Astrocyte (in vitro differentiated cells and primary cell): ENCODE results near the gene GPLD1. TPM values are rescaled to one million over a fixed set of nuclear protein-coding genes. Genes with fewer than 3 reads are reported as not detected.

Source experiments
- DNase-seq: peaks from one replicate; pipeline ENCODE4 v3.0.0-alpha.2; 2010; ENCODE audit warnings: low read depth
- FAIRE-seq: peaks from 2 replicates; lab custom pipeline; 2011; peaks lifted over from hg19 to GRCh38; lab: Jason Lieb, UNC
- H2AFZ ChIP-seq: 2 replicates; pipeline ENCODE4 v1.6.0; 2012; ENCODE audit warnings: low read depth, low read length, inconsistent platforms
- H3K27ac ChIP-seq: 2 replicates; pipeline ENCODE4 v1.5.1; 2011; ENCODE audit warnings: low read depth, low read length, inconsistent platforms
- H3K27me3 ChIP-seq: 2 replicates; pipeline ENCODE4 v1.6.0; 2011; ENCODE audit warnings: low read length, inconsistent platforms; ENCODE audit not compliant: insufficient read depth
- H3K36me3 ChIP-seq: 2 replicates; pipeline ENCODE4 v1.5.1; 2011; ENCODE audit warnings: low read length, inconsistent platforms; ENCODE audit not compliant: insufficient read depth
- H3K4me1 ChIP-seq: 2 replicates; pipeline ENCODE4 v1.5.1; 2011; ENCODE audit warnings: low read length, inconsistent platforms; ENCODE audit not compliant: insufficient read depth
- H3K4me2 ChIP-seq: 2 replicates; pipeline ENCODE4 v1.6.0; 2012; ENCODE audit warnings: low read length, inconsistent platforms
- H3K4me3 ChIP-seq: 2 replicates; pipeline ENCODE4 v1.5.1; 2011; ENCODE audit warnings: low read depth, mild to moderate bottlenecking, low read length, inconsistent platforms; ENCODE audit not compliant: insufficient read depth
- H3K79me2 ChIP-seq: 2 replicates; pipeline ENCODE4 v1.6.0; 2012; ENCODE audit warnings: mild to moderate bottlenecking, low read length, inconsistent platforms; ENCODE audit not compliant: insufficient read depth
- H3K9ac ChIP-seq: 2 replicates; pipeline ENCODE4 v1.6.0; 2012; ENCODE audit warnings: mild to moderate bottlenecking, low read length, inconsistent platforms
- H3K9me3 ChIP-seq: 2 replicates; pipeline ENCODE4 v1.5.1; 2012; ENCODE audit warnings: low read depth, mild to moderate bottlenecking, low read length, inconsistent platforms; ENCODE audit not compliant: insufficient read depth
- H4K20me1 ChIP-seq: 2 replicates; pipeline ENCODE4 v1.6.0; 2012; ENCODE audit warnings: low read length, inconsistent platforms; ENCODE audit not compliant: insufficient read depth
- H3K27ac Mint-ChIP-seq: one replicate; pipeline ENCODE4 v1.8.0; 2021; ENCODE audit warnings: mild to moderate bottlenecking, mixed read lengths; ENCODE audit not compliant: unreplicated experiment
- H3K27me3 Mint-ChIP-seq: one replicate; pipeline ENCODE4 v1.8.0; 2021; ENCODE audit warnings: low read depth, mixed read lengths; ENCODE audit not compliant: unreplicated experiment
- H3K36me3 Mint-ChIP-seq: one replicate; pipeline ENCODE4 v1.8.0; 2021; ENCODE audit warnings: low read depth, mixed read lengths; ENCODE audit not compliant: unreplicated experiment
- H3K4me1 Mint-ChIP-seq: one replicate; pipeline ENCODE4 v1.8.0; 2021; ENCODE audit warnings: low read depth, mixed read lengths; ENCODE audit not compliant: unreplicated experiment
- H3K4me3 Mint-ChIP-seq: one replicate; pipeline ENCODE4 v1.8.0; 2021; ENCODE audit warnings: mild to moderate bottlenecking, moderate library complexity, mixed read lengths; ENCODE audit not compliant: unreplicated experiment
- H3K9me3 Mint-ChIP-seq: one replicate; pipeline ENCODE4 v1.8.0; 2021; ENCODE audit warnings: mild to moderate bottlenecking, mixed read lengths; ENCODE audit not compliant: unreplicated experiment
- EZH2 ChIP-seq: IDR thresholded peaks from 2 replicates; pipeline ENCODE4 v1.6.1; 2012; ENCODE audit warnings: mild to moderate bottlenecking, low read length, inconsistent platforms; ENCODE audit not compliant: insufficient read depth
- total RNA-seq: library from RNA; stranded (reverse); gene quantifications from 2 replicates; pipeline ENCODE4 v1.2.1, GENCODE V29; 2021
- TF ChIP-seq, protein P1 (sequence below): IDR thresholded peaks from 2 replicates; pipeline ENCODE4 v1.5.1; 2011; ENCODE audit warnings: low read depth, mild to moderate bottlenecking, inconsistent platforms, low read length, moderate library complexity; ENCODE audit not compliant: insufficient read depth

GPLD1 gene
- total RNA-seq, 1 donor from 2014 or later, result 0.75 TPM

DNA sequence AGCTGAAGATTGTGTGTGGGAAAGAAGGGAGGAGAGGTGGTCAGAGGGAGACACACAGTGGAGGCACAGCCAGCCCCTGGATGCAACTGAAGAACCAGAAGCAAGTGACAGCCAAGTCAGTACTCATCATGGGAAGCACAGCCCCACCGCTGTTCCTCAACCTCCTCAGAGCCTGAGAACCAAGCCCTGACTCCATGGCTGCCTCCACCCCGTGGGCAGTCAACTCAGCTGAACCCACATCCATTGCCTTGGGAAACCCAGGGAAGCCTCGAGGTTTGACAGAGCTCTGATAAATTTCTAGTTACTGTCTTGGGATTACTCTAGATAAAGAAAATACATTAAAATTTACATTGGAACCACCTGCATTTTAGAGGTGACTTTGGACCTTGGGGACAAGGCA, 35.0 kb upstream of the GPLD1 start:
- Histone ChIP-seq H3K4me3 (no peak overlapping the region), H3K9ac (no peak overlapping the region), H3K27me3 (no peaks in the 10 kb centered on the region), H3K4me2 (no peak overlapping the region), H4K20me1 (no peaks in the 10 kb centered on the region), H3K79me2 (no peaks in the 10 kb centered on the region), H2AFZ (no peak overlapping the region), H3K36me3 (no peaks in the 10 kb centered on the region), H3K4me1 (no peaks in the 10 kb centered on the region), H3K9me3 (no peaks in the 10 kb centered on the region), H3K27ac (no peak overlapping the region)
- peaks cover 3% of the 10 kb centered on the region for H3K4me1 Mint-ChIP-seq
- TF ChIP-seq EZH2, result no peak
- TF ChIP-seq, protein P1, sequence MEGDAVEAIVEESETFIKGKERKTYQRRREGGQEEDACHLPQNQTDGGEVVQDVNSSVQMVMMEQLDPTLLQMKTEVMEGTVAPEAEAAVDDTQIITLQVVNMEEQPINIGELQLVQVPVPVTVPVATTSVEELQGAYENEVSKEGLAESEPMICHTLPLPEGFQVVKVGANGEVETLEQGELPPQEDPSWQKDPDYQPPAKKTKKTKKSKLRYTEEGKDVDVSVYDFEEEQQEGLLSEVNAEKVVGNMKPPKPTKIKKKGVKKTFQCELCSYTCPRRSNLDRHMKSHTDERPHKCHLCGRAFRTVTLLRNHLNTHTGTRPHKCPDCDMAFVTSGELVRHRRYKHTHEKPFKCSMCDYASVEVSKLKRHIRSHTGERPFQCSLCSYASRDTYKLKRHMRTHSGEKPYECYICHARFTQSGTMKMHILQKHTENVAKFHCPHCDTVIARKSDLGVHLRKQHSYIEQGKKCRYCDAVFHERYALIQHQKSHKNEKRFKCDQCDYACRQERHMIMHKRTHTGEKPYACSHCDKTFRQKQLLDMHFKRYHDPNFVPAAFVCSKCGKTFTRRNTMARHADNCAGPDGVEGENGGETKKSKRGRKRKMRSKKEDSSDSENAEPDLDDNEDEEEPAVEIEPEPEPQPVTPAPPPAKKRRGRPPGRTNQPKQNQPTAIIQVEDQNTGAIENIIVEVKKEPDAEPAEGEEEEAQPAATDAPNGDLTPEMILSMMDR, result no peak
- H3K36me3 Mint-ChIP-seq, result no peaks in the 10 kb centered on the region
- H3K9me3 Mint-ChIP-seq, result no peaks in the 10 kb centered on the region
- peaks cover 5% of the 10 kb centered on the region for H3K27me3 Mint-ChIP-seq
- H3K4me3 Mint-ChIP-seq, result no peak overlapping the region
- FAIRE-seq, result no peak
- DNase-seq, result no peak
- no peak overlapping the region for H3K27ac Mint-ChIP-seq

DNA sequence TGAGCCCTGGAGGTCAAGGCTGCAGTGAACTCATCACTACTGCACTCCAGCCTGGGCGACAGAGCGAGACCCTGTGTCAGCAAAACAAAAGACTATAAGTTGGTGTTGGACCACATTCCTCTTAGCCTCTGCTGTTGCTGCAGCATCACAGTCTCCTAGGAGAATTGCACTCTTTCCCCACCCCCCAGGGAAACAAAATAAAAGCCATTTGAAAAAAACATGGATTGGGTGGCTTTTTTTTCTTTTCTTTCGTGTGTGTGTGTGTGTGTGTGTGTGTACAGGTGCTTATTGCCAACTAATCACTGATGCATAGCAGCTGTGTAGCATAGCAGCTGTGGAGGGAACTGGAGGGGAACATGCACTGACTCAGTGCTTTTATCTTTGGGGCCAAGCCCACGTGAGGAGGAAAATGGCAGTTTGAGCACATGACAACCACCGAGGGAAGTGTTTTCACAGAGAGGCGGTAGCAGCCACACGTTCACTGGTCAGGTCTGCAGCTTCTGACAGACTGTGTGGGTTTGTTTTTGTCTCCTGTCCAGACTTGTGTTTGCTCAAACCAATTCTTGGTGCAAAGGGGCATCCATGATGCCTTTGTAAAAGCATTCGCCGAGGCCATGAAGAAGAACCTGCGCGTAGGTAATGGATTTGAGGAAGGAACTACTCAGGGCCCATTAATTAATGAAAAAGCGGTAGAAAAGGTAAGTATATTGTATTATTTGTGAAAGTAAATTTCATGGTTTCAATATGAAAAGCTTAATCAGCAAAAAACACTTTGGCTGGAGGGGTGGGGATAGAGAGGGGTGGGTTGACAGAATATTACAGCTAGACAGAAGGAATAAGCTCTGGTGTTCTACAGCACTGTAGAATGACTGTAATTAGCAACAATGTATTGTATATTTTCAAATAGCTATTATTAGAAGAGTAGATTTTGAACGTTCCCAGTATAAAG, 33.1 kb upstream of the GPLD1 start:
- Histone ChIP-seq H4K20me1 (no peaks in the 10 kb centered on the region), H2AFZ (peak overlapping the region; percentile 4), H3K27ac (no peak overlapping the region), H3K36me3 (no peaks in the 10 kb centered on the region), H3K4me2 (no peak overlapping the region), H3K4me1 (no peaks in the 10 kb centered on the region), H3K9me3 (no peaks in the 10 kb centered on the region), H3K9ac (no peak overlapping the region), H3K79me2 (no peaks in the 10 kb centered on the region), H3K27me3 (no peaks in the 10 kb centered on the region), H3K4me3 (no peak overlapping the region)
- peak; percentile 62 for DNase-seq
- no peaks in the 10 kb centered on the region for H3K9me3 Mint-ChIP-seq
- FAIRE-seq, result no peak
- TF ChIP-seq, protein P1, result no peak
- no peak for TF ChIP-seq EZH2
- H3K27me3 Mint-ChIP-seq, result peaks cover 5% of the 10 kb centered on the region
- no peaks in the 10 kb centered on the region for H3K36me3 Mint-ChIP-seq
- no peak overlapping the region for H3K4me3 Mint-ChIP-seq
- no peak overlapping the region for H3K27ac Mint-ChIP-seq
- peaks cover 3% of the 10 kb centered on the region for H3K4me1 Mint-ChIP-seq
